K562 (cell line): ENCODE measurements around the gene SLC20A1. TPM values are rescaled to one million over a fixed set of nuclear protein-coding genes. Genes with fewer than 3 reads are reported as not detected.

Experiments
- ARID3A ChIP-seq: IDR thresholded peaks from 2 replicates; pipeline ENCODE4 v1.6.1; 2012; ENCODE audit warnings: low read depth, low read length, improper control_type of control experiment, borderline replicate concordance
- COPS2 ChIP-seq: fragments of 450-650 bp; conservative IDR thresholded peaks from 2 replicates; pipeline ENCODE4 v1.6.1; 2016; ENCODE audit warnings: mild to moderate bottlenecking, moderate library complexity
- FOXJ3 ChIP-seq: sonication (generic); formaldehyde crosslinking; IDR thresholded peaks from 2 replicates; pipeline ENCODE4 v1.4.0; 2020; ENCODE audit warnings: mild to moderate bottlenecking, missing genetic modification reagents
- FOXK1 ChIP-seq: sonication (generic); formaldehyde crosslinking; IDR thresholded peaks from 2 replicates; pipeline ENCODE4 v1.8.0; 2022; ENCODE audit warnings: missing genetic modification reagents, mild to moderate bottlenecking, borderline replicate concordance
- MAFG ChIP-seq: fragments of 450-650 bp; conservative IDR thresholded peaks from 2 replicates; pipeline ENCODE4 v1.6.1; 2016; ENCODE audit warnings: missing genetic modification characterization, missing compliant biosample characterization
- PURB ChIP-seq: sonication (generic); formaldehyde crosslinking; IDR thresholded peaks from 2 replicates; pipeline ENCODE4 v1.9.0; 2021; ENCODE audit warnings: low read depth, mild to moderate bottlenecking, missing genetic modification reagents
- SETDB1 ChIP-seq: IDR thresholded peaks from one replicate; pipeline ENCODE4 v1.6.1; 2012; ENCODE audit warnings: low read length, control low read depth, inconsistent platforms
- SMARCC2 ChIP-seq: fragments of 450-650 bp; IDR thresholded peaks from 2 replicates; pipeline ENCODE4 v1.6.1; 2017; ENCODE audit warnings: antibody characterized with exemption, moderate library complexity, mild to moderate bottlenecking, low read depth
- USF2 ChIP-seq: sonication (generic); formaldehyde crosslinking; IDR thresholded peaks from 2 replicates; pipeline ENCODE4 v1.5.0; 2020; ENCODE audit warnings: missing genetic modification reagents
- VEZF1 ChIP-seq: fragments of 200-800 bp; sonication (Bioruptor generic); IDR thresholded peaks from 2 replicates; pipeline ENCODE4 v1.6.1; 2017; ENCODE audit warnings: missing genetic modification characterization, missing compliant biosample characterization
- ZKSCAN8 ChIP-seq: fragments of 200-800 bp; sonication (Bioruptor generic); IDR thresholded peaks from 2 replicates; pipeline ENCODE4 v1.6.1; 2016; ENCODE audit warnings: missing genetic modification characterization, missing compliant biosample characterization
- ZNF551 ChIP-seq: fragments of 250-450 bp; sonication (Bioruptor Pico); IDR thresholded peaks from 2 replicates; pipeline ENCODE4 v1.5.0; 2021; ENCODE audit warnings: mild to moderate bottlenecking, moderate library complexity
- ZNF57 ChIP-seq: fragments of 450-650 bp; formaldehyde crosslinking; IDR thresholded peaks from 2 replicates; pipeline ENCODE4 v1.4.0; 2020; ENCODE audit warnings: mild to moderate bottlenecking, moderate library complexity
- ZNF668 ChIP-seq: fragments of 250-450 bp; sonication (Bioruptor Pico); IDR thresholded peaks from 2 replicates; pipeline ENCODE4 v1.8.0; 2022; ENCODE audit warnings: mild to moderate bottlenecking, inconsistent platforms
- ZSCAN32 ChIP-seq: fragments of 450-650 bp; formaldehyde crosslinking; IDR thresholded peaks from 2 replicates; pipeline ENCODE4 v1.4.0; 2020; ENCODE audit warnings: mild to moderate bottlenecking, moderate library complexity
- polyA plus RNA-seq, 8 experiments: library from polyadenylated mRNA; depleted of rRNA in 4 of 8; stranded (reverse) in 5 of 8; unstranded in 3 of 8; fragments of >200 nt; fragmentation: Nextera tagmentation in 2 of 8; fragmentation: Illumina TruSeq in 1 of 8; extraction: Ambion mirVana in 2 of 8; extraction: Trizol in 1 of 8; gene quantifications; 2 replicates each; pipeline versions ENCODE4 v1.2.1 to v1.2.3, GENCODE V29; 2011 to 2014; ENCODE audit warnings: inconsistent platforms in 1 of 8, missing spikeins in 1 of 8
- total RNA-seq, 7 experiments: library from RNA; depleted of rRNA in 6 of 7; stranded (reverse); fragments of >200 nt in 6 of 7; fragmentation: Illumina TruSeq in 2 of 7; extraction: Trizol in 2 of 7; gene quantifications; 2 replicates each; pipeline versions ENCODE4 v1.2.1 to v1.2.3, GENCODE V29; 2011 to 2021; ENCODE audit warnings: low replicate concordance in 1 of 7
- TF ChIP-seq, protein P1 (sequence below), 2 experiments: fragments of 450-650 bp; IDR thresholded peaks; 2 replicates each; pipeline ENCODE4 v1.6.1; 2018; ENCODE audit warnings: mild to moderate bottlenecking in 2 of 2, low read depth in 1 of 2; ENCODE audit not compliant: partially characterized antibody in 2 of 2
- TF ChIP-seq, protein P2 (sequence below): IDR thresholded peaks from 3 replicates; pipeline ENCODE4 v1.6.1; 2011; ENCODE audit warnings: borderline replicate concordance, mild to moderate bottlenecking, moderate library complexity; ENCODE audit not compliant: insufficient read length; ENCODE audit errors: extremely low read depth

The SLC20A1 gene
- total and polyA plus RNA-seq, 9 of the 15 experiments (the other 6 are each of a cell fraction or from before 2014, with no cell fraction given) = 53.8 to 150 (median 74.7) TPM

DNA sequence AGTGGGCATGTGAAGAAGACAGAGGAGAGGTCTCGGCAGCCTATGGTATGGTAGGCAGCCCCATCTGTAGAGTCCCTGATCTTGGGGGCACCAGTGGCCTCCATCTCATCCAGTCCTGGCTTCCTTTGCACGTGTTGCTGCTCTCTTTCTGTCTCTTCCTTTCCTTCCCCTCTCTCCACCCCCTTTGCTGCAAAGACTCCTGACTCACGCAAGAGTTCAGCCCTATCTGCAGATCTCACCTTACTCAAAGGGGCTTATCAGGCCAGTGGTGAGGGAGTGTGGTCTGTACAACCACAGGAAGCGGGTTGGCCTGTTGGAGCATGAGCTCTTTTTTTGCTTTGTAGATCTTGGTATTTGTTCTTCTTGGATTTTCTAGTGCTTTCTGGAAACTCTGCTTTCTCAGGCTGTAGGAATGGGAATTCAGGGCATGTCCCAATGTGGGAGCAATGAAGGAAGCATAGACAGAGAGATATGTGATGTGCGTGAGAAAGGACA lies 60.5 kb downstream of the SLC20A1 start (continued):
- TF ChIP-seq ARID3A = peak; percentile 76; the same call in 1 of the 2 replicates
- TF ChIP-seq, protein P1, sequence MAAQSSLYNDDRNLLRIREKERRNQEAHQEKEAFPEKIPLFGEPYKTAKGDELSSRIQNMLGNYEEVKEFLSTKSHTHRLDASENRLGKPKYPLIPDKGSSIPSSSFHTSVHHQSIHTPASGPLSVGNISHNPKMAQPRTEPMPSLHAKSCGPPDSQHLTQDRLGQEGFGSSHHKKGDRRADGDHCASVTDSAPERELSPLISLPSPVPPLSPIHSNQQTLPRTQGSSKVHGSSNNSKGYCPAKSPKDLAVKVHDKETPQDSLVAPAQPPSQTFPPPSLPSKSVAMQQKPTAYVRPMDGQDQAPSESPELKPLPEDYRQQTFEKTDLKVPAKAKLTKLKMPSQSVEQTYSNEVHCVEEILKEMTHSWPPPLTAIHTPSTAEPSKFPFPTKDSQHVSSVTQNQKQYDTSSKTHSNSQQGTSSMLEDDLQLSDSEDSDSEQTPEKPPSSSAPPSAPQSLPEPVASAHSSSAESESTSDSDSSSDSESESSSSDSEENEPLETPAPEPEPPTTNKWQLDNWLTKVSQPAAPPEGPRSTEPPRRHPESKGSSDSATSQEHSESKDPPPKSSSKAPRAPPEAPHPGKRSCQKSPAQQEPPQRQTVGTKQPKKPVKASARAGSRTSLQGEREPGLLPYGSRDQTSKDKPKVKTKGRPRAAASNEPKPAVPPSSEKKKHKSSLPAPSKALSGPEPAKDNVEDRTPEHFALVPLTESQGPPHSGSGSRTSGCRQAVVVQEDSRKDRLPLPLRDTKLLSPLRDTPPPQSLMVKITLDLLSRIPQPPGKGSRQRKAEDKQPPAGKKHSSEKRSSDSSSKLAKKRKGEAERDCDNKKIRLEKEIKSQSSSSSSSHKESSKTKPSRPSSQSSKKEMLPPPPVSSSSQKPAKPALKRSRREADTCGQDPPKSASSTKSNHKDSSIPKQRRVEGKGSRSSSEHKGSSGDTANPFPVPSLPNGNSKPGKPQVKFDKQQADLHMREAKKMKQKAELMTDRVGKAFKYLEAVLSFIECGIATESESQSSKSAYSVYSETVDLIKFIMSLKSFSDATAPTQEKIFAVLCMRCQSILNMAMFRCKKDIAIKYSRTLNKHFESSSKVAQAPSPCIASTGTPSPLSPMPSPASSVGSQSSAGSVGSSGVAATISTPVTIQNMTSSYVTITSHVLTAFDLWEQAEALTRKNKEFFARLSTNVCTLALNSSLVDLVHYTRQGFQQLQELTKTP (IDR thresholded peaks at IDR 0.05; ENCODE audit: low read depth in 1 of 2, partially characterized antibody in 2 of 2) = peak; percentile 72 to 90
- no peak for TF ChIP-seq ZKSCAN8
- TF ChIP-seq COPS2 = no peak
- TF ChIP-seq ZNF57 = no peak
- TF ChIP-seq PURB (CRISPR knock-in tag) = no peak
- no peak for TF ChIP-seq USF2
- TF ChIP-seq SETDB1 = no peak
- no peak for TF ChIP-seq FOXJ3
- TF ChIP-seq, protein P2, sequence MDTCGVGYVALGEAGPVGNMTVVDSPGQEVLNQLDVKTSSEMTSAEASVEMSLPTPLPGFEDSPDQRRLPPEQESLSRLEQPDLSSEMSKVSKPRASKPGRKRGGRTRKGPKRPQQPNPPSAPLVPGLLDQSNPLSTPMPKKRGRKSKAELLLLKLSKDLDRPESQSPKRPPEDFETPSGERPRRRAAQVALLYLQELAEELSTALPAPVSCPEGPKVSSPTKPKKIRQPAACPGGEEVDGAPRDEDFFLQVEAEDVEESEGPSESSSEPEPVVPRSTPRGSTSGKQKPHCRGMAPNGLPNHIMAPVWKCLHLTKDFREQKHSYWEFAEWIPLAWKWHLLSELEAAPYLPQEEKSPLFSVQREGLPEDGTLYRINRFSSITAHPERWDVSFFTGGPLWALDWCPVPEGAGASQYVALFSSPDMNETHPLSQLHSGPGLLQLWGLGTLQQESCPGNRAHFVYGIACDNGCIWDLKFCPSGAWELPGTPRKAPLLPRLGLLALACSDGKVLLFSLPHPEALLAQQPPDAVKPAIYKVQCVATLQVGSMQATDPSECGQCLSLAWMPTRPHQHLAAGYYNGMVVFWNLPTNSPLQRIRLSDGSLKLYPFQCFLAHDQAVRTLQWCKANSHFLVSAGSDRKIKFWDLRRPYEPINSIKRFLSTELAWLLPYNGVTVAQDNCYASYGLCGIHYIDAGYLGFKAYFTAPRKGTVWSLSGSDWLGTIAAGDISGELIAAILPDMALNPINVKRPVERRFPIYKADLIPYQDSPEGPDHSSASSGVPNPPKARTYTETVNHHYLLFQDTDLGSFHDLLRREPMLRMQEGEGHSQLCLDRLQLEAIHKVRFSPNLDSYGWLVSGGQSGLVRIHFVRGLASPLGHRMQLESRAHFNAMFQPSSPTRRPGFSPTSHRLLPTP = no peak
- TF ChIP-seq FOXK1 (CRISPR knock-in tag) = no peak
- peak; percentile 98 for TF ChIP-seq SMARCC2
- TF ChIP-seq ZNF668 = no peak
- TF ChIP-seq MAFG (tag) = peak; percentile 72
- peak; percentile 83 for TF ChIP-seq VEZF1 (CRISPR knock-in tag)
- no peak for TF ChIP-seq ZSCAN32
- TF ChIP-seq ZNF551 (CRISPR knock-in tag) = no peak
